ENCODE results near the gene RAB44. TPM values are rescaled to one million over a fixed set of nuclear protein-coding genes. Genes with fewer than 3 reads are reported as not detected.

RAB44 gene
- total and polyA plus RNA-seq, 2 of the 13 experiments (the other 11 are each of a cell fraction or from before 2014, with no cell fraction given), result not detected

- no peaks in the 10 kb centered on the region for H3K4me1 ChIP-seq (ENCODE audit: insufficient read depth, low read length)
- no TSS peak for BruUV-seq (replicated peaks)
- CTCF ChIA-PET (ENCODE audit: low intra/inter-chr PET ratio, low total read pairs), result no interaction called here
- H3K9ac ChIP-seq (ENCODE audit: insufficient read depth, low read depth, low read length), result no peak overlapping the region
- no peak for DNase-seq (ENCODE audit: low spot score)
- no peak overlapping the region for H3K4me3 ChIP-seq (replicated peaks in 1 of 3; ENCODE audit: insufficient read depth in 1 of 3, low read depth in 2 of 3, low read length in 3 of 3)
- no peak for FAIRE-seq
- ATAC-seq, result no peak
- intact Hi-C loops (cut with micrococcal nuclease; ENCODE audit: unreplicated experiment), result no loop called here
- no peak overlapping the region for H2AFZ ChIP-seq (ENCODE audit: low read length)
- H4K20me1 ChIP-seq (ENCODE audit: insufficient read depth, low read length), result no peaks in the 10 kb centered on the region
- POLR2A ChIA-PET, result interaction anchor here (0.6 kb wide), 1 partner anchor 154 kb away, joined by 3 read pairs; no protein-coding TSS in a partner anchor
- no peak overlapping the region for H3K4me2 ChIP-seq (ENCODE audit: low read depth, low read length)
- 20% methylated on average over 5 of the region's 5 CpGs for WGBS (ENCODE audit: low lambda C conversion rate)
- no peaks in the 10 kb centered on the region for H3K79me2 ChIP-seq (ENCODE audit: insufficient read depth, low read length)
- in situ Hi-C loops (cut with HindIII; ENCODE audit: extremely low pct_ligation_motif_present, low pct_unique_long_range_greater_than_20kb), result no loop called here
- H3K9me3 ChIP-seq (ENCODE audit: low read length), result no peaks in the 10 kb centered on the region
- H3K27me3 ChIP-seq (ENCODE audit: control insufficient read depth in 1 of 2, insufficient read depth in 2 of 2, low read length in 2 of 2), result peaks cover 13 to 80% of the 10 kb centered on the region in 2 experiments
- no peak overlapping the region for H3K27ac ChIP-seq (ENCODE audit: extremely low read length, insufficient read depth, low read length)
- no peaks in the 10 kb centered on the region for H3K36me3 ChIP-seq (replicated peaks in 1 of 2; ENCODE audit: control insufficient read depth in 1 of 2, insufficient read depth in 2 of 2, low read length in 2 of 2)
- TF ChIP-seq KIAA2018 (CRISPR knock-in tag; IDR thresholded peaks at IDR 0.05; ENCODE audit: borderline replicate concordance) (no peak), ARID4A (CRISPR knock-in tag; IDR thresholded peaks at IDR 0.05; ENCODE audit: borderline replicate concordance) (no peak), IRX3 (CRISPR knock-in tag; IDR thresholded peaks at IDR 0.05; ENCODE audit: borderline replicate concordance, low read depth) (no peak), RARA (CRISPR knock-in tag; IDR thresholded peaks at IDR 0.05) (no peak), ZNF207 (IDR thresholded peaks at IDR 0.05; ENCODE audit: borderline replicate concordance) (no peak), ZKSCAN1 (IDR thresholded peaks at IDR 0.05; ENCODE audit: low read length) (no peak), RBFOX2 (IDR thresholded peaks at IDR 0.05; ENCODE audit: low read depth, low read length) (no peak), ZFP36L2 (CRISPR knock-in tag; IDR thresholded peaks at IDR 0.05) (no peak), GABPA (IDR thresholded peaks at IDR 0.05; ENCODE audit: low read depth, low read length) (no peak), GABPA (CRISPR knock-in tag; IDR thresholded peaks at IDR 0.05; ENCODE audit: low read depth) (no peak), MZF1 (CRISPR knock-in tag; IDR thresholded peaks at IDR 0.05; ENCODE audit: borderline replicate concordance) (no peak), MAFF (IDR thresholded peaks at IDR 0.05; ENCODE audit: low read depth, low read length) (no peak), SALL1 (CRISPR knock-in tag; IDR thresholded peaks at IDR 0.05) (no peak), NFIC (IDR thresholded peaks at IDR 0.05; ENCODE audit: low read length) (no peak)
These were observed 35.7 kb downstream of the RAB44 start for GRCh38 chr6:36733300-36733699.
